GM19238 (cell line): Measurements from ENCODE around the gene EFHB.
"Not testable (repeated sequence)": the region's sequence is repeated elsewhere in the genome, so short reads cannot be mapped to it uniquely, and the experiment has no call there.

Experiments
- DNase-seq: peaks from one replicate; pipeline ENCODE4 v3.0.0; 2011; ENCODE audit warnings: low spot score; ENCODE audit not compliant: insufficient read length

The EFHB gene

GRCh38 chr3:19934098-19934566, at the start of gene EFHB:
Gene EFHB, minus strand, starts transcription at chr3:19934217. Its CDS starts 199 bp downstream, at chr3:19934018.
- no peak for DNase-seq

DNA sequence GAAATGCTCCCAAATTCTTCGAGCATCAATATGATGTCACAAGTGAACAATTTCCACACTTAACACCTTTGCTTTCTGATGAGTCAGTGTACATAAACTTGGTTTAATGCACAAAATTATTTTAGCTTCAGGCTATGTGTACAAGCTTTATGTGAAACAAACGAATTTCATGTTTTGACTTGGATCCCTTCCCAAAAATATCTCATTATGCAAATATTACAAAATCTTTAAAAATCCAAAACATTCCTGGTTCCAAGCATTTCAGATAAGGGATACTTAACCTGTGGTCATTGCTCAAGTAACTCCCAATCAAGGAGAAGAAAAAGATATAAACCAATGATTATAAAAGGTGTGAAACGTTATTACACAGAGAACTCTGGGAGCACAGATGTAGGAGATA, 38.0 kb upstream of the EFHB start:
- no peak for DNase-seq

DNA sequence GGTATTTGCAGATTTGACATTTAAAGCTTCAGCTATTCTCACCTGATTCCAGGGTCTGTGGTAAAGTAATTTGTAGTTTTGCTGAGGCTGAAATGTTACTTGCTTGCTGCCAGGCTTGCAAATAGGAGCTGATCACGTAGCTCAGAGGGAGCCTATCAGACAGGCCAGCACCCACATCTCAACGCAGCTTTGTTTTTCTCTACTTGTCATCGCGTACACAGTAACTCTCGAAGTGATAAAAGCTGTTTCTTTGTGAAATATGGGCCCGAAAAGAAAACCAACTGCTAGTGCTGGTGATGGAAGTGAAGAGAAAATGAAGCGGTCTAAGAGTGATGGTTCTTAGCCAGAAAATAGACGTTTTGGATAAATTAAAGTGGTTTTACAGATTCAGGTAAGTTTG, 36.3 kb upstream of the EFHB start:
- DNase-seq = no peak

DNA sequence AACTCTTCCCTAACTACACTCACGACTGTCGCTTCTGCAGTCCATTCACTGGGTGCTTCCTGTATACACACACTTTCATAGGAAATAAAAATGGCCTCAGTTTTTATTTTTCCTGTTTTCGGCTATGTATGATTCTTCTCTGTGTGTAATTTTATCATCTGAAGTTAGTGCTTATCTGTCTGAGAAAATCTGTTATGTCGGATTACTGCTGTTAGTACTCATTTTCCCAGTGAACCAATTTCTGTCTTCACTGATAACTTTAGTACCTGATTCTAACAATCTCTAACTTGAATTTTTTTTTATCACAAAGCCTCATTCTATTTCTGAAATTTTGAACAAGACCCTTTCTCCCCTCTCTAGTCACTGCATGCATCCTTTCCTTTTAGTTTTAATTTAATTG, 33.8 kb upstream of the EFHB start:
- no peak for DNase-seq

DNA sequence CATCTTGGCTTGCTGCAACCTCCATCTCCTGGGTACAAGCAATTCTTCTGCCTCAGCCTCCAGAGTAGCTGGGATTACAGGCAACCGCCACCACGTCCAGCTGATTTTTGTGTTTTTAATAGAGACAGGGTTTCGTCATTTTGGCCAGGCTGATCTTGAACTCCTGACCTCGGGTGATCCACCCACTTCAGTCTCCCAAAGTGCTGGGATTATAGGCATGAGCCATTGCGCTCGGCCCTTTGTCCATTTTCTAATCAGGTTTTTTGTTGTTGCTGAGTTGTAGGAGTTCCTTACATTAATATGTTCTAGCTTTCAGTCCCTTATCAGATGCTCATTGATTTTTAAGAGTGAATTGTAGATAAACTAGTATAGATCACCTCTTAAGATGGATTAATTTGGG, 33.2 kb upstream of the EFHB start:
- no peak for DNase-seq

- DNase-seq = no peak
These were observed 27.9 kb upstream of the EFHB start for GRCh38 chr3:19961960-19962359.

GRCh38 chr3:19960696-19961095, 26.7 kb upstream of the EFHB start:
- DNase-seq = no peak

GRCh38 chr3:19959505-19959904, 25.5 kb upstream of the EFHB start:
- DNase-seq = no peak

DNA sequence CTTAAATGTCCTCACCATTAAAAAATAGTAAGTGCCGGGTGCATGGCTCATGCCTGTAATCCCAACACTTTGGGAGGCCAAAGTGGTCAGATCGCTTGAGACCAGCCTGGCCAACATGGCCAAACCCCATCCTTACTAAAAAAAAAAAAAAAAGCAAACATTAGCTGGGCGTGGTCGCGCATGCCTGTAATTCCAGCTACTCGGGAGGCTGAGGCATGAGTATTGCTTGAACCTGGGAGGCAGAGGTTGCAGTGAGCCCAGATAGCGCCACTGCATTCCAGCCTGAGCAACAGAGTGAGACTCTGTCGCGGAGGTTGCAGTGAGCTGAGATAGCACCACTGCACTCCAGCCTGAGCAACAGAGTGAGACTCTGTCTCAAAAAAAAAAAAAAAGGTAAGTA, 23.3 kb upstream of the EFHB start:
- DNase-seq = not testable (repeated sequence)

DNA sequence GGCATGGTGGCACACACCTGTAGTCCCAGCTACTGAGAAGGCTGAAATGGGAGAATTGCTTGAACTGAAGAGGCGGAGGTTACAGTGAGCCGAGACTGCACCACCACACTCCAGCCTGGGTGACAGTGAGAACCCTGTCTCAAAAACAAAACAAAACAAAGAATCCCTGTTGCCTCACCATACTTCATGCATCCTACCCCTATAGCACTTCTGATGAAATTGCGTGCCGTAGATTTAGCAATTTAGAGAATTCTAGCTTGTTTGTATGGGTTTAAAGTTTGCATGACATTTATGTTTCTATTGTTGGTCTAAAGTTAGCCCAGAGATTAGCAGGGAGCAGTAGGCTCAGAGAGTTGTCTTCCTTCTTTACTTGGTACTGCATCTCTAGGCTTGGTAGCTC, 20.7 kb upstream of the EFHB start:
- DNase-seq = no peak

DNA sequence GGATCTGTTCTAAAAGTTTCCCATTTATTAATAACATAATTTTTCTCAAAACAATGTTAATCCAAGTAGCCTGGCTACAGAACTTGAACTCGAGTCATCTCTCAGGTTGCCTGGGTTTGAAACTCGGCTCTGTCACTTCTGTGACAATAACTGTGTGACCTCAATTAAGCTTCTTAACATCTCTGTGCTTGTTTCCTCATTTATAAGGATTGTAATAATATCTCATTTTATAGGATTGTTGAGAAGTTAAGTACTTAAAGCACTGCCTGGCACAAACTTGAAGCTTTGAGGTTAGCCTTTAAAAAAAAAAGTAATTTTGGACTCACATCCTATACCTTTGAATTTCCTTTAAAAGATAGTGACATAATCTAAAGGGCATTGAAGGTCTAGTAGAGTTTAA, 16.3 kb upstream of the EFHB start:
- DNase-seq = no peak

- no peak for DNase-seq
These were observed 14.2 kb upstream of the EFHB start for GRCh38 chr3:19948226-19948591.

DNA sequence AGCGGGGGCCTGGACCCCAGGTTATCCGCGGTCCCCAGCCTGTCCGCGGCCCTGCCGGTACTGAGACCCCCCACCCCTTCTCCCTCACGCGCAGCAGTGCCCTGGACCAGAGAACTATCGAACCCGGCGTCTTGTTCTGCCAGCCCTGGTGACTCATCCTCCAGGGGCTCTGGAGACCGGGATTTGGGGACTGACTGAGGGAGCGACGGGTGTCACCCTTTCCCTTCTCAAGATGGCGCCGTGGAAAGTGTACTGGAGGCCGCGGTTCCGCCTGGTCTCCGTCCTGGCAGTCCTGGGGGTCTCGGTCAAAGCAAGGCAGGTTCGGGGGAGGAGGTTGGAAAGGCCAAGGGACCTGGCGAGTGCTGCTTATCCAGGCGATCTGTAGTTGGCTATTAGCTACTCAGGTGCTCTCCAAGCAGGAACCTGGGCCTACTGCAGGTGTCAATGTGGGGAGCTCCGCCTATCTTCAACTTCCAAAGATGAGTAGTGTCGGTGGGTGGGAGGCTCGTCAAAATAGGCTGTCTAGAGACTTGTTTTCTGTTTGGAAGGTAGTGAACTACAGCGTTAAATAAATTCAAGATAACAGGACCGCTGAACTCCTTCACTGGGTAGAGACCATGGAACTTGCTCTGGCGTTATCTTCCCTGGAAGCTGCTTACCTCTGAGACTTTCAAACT, 13.7 kb upstream of the EFHB start:
- peak; percentile 10 for DNase-seq

DNA sequence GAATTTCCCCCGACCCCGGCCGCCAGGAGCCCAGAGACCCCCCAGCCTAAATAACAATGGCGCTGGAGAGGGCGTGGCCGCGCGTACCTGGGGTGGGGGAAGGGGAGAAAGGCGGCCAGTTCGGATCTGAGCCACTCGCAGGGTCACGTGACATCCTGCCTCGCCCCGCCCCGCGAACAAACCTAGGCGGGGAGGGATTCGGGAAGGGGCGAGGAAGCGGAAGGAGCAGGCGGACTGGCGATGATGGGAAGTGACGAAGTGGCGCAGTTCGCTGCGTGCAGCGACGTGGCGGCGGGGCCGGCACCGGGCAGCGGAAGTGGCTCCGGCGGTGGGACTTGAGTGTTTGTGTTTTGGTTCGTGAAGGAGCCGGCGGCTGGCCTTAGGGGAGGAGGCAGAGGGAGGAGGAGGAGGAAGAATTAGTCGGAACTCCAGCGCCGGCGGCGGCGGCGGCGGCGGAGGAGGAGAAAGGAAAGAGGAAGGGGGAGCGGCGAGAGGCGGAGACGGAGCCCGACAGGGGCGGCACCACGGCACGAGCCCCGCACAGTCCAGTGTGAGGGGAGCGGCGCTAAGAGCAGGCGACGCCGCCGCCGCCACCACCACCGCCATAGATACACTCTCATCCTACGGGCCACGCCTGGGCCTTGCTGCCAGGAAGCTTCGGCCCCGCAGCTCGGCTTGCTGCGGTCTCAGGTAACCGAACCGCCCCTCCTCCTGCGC, 13.0 kb upstream of the EFHB start, which contains the start of gene RAB5A:
Gene RAB5A, plus strand, starts transcription at position 266 of the 717 bp plus-strand sequence. CDS start 3,802 bp downstream, outside the sequence.
- DNase-seq = peak; percentile 90

GRCh38 chr3:19945969-19946831, 12.2 kb upstream of the EFHB start:
- DNase-seq = no peak

GRCh38 chr3:19945534-19945933, 11.5 kb upstream of the EFHB start:
- no peak for DNase-seq

GRCh38 chr3:19940643-19941042, 6.6 kb upstream of the EFHB start:
- DNase-seq = no peak

DNA sequence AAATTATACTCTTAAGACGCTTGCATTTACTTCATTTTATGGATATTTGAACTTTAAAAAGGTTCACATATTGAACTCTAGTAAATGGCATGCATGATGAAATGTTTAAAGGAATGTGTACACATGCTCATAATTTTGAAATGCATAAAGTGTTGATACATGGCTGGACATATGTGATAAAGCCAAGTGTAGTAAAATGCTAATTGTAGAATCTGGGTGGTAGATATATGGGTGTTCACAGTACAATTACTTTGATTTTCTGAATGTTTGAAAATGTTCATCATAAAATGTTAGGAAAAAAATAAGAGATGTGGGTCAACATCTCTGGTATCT, 4.2 kb upstream of the EFHB start:
- DNase-seq = no peak

DNA sequence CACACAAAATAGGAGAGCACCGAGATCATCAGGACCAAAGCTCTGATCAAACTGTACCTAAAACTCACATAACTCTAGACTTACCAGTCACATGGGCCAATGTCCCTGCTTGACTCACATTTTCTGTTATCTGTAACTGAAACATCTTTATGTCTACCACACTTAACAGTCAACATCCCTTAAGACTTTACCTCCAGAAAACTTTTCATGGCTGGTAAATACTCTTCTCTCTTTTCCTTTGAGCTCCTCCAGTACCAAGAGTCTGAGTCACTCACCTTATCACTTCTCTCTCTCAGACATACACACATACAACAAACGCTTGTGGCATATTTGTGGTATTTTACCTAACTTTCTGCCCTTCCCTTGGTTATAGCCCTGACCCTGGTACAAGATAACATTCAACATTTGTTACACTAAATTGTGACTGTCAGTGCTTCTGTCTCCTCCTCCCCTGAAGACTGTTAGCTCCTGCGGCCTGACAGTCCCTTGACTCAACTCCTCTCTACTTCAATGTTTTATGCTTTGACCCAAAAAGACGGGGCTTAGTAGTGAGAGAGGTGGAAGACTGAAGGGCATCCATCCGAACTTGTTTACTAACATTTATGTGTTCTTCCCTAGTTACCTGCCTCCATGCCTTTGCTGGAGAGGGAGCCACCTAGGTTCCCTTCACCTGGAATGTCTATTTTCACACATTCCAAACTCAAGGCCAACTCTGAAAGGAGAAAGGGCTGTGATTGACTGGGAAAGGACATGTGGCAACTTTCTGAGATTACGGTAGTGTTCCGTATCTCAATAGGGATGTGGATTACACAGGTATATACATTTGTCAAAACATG, 3.7 kb upstream of the EFHB start:
- no peak for DNase-seq

DNA sequence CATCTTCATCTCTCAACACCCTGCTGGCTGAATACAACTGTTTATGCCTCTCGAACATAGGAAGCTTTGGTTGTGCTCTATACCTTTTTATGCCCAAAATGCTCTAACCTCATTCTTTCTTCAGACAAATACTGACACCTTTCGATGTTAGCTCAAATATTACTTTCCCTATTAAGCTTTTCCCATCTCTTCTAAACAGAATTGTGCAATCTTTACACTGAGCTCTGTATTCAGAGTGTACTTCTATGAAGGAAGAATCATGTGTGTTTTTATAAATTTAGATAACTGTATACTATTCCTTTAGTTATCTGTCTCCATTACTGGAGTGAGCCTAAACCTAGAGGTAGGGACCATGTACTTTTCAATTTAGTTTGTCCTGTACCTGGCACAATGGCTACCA, 1.6 kb downstream of the EFHB start:
- no peak for DNase-seq

DNA sequence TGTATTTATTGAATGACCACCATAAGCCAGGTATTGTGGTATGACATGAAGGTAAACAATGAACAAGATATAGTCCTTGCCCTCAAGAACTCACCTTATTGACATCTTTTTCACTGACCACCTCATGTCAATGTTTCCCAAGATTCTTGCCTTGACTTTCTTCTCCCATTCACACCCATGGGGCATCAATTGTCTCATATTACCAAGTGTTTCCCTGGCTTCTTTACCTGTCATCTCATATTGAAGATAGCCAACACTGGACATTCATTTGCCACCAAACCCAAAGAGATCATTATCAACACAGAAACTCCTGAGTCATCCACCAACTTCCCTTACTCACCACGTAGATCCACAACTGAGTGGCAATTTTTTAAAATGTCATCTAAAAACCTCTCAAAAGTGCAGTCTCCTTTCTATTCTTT, 2.2 kb downstream of the EFHB start:
- no peak for DNase-seq
